ENCODE measurements around the gene ANKRD22. TPM values are rescaled to one million over a fixed set of nuclear protein-coding genes. Genes with fewer than 3 reads are reported as not detected.

Gene ANKRD22
- total and polyA plus RNA-seq, 2 donors (not counting 3 experiments of a cell fraction or from before 2014, with no cell fraction given), result not detected

- no peaks in the 10 kb centered on the region for H3K36me3 ChIP-seq (ENCODE audit: control insufficient read depth in 2 of 2, extremely low read depth in 1 of 2, insufficient read depth in 2 of 2, low read length in 2 of 2)
- H3K27ac ChIP-seq (ENCODE audit: insufficient read depth, low read depth, low read length), result no peak overlapping the region
- H2AFZ ChIP-seq (ENCODE audit: low read depth, low read length), result no peak overlapping the region
- no peaks in the 10 kb centered on the region for H3K79me2 ChIP-seq (ENCODE audit: control insufficient read depth, insufficient read depth, low read length)
- H3K9me3 ChIP-seq (replicated peaks; ENCODE audit: control insufficient read depth, insufficient read depth, low read length), result no peaks in the 10 kb centered on the region
- peaks cover 14 to 25% of the 10 kb centered on the region in 2 experiments for H3K27me3 ChIP-seq (ENCODE audit: control insufficient read depth in 2 of 2, insufficient read depth in 2 of 2, low read length in 2 of 2)
- DNase-seq (ENCODE audit: low read depth, low spot score) (no peak), FAIRE-seq (no peak)
- ChIA-PET POLR2A (no interaction called here), CTCF (interaction anchor here (0.9 to 3.4 kb wide), 4 partner anchors 21 to 300 kb away, joined by 3 to 22 read pairs (median 3); no protein-coding TSS in a partner anchor)
- no TSS peak for BruUV-seq (replicated peaks)
- no peaks in the 10 kb centered on the region for H3K9me1 ChIP-seq (replicated peaks; ENCODE audit: control insufficient read depth, extremely low read depth, insufficient read depth, low read length)
- intact Hi-C loops (cut with micrococcal nuclease) (no loop called here), dilution Hi-C loops (cut with MboI; ENCODE audit: extremely low pct_ligation_motif_present, low sequenced_read_pairs) (no loop called here)
- no peaks in the 10 kb centered on the region for H3K4me1 ChIP-seq (ENCODE audit: control insufficient read depth, extremely low read depth, insufficient read depth, low read length)
- no peak overlapping the region for H3K4me2 ChIP-seq (ENCODE audit: insufficient read depth, low read length)
- H4K20me1 ChIP-seq (replicated peaks; ENCODE audit: control insufficient read depth, extremely low read depth, insufficient read depth, low read length), result no peaks in the 10 kb centered on the region
- H3K9ac ChIP-seq (replicated peaks; ENCODE audit: extremely low read depth, insufficient read depth, low read length), result no peak overlapping the region
- no peak for TF ChIP-seq POLR2A (IDR thresholded peaks at IDR 0.05; ENCODE audit: low read depth, low read length)
- TF ChIP-seq, protein P1, sequence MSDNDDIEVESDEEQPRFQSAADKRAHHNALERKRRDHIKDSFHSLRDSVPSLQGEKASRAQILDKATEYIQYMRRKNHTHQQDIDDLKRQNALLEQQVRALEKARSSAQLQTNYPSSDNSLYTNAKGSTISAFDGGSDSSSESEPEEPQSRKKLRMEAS (IDR thresholded peaks at IDR 0.05; ENCODE audit: insufficient read depth, insufficient read length), result no peak
- no peak for TF ChIP-seq FOS (IDR thresholded peaks at IDR 0.05; ENCODE audit: borderline replicate concordance, insufficient read depth, low read length)
- no peak for TF ChIP-seq EZH2 (IDR thresholded peaks at IDR 0.05; ENCODE audit: borderline replicate concordance, low read depth, low read length, severe bottlenecking)
- no peak overlapping the region for H3K4me3 ChIP-seq (replicated peaks in 1 of 3; ENCODE audit: insufficient read depth in 1 of 3, low read depth in 1 of 3, low read length in 3 of 3)
Observed at GRCh38 chr10:88865281-88865876, 13.7 kb upstream of the ANKRD22 start.

DNA sequence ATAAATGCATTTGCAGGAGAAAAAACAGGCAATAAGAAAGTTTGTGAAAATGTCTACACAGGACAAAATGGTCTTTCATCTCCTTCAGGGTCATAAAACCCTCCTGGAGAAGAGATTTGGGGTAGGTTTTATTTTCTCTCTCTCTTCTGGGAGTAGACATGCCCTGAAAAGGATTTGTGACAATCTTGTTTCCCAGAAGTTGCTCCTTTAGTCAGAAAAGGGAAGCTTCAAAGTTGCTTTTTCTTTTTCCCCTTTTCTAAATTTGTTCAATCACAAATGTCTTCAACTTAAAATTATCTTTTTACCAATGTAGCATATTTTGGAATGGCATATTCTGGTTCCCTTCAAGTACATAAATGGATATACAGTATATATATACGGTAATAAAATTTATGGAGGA lies 9.4 kb upstream of the ANKRD22 start:
- H3K4me2 ChIP-seq (ENCODE audit: insufficient read depth, low read length), result no peak overlapping the region
- TF ChIP-seq CTCF (IDR thresholded peaks at IDR 0.05; ENCODE audit: extremely low read depth in 1 of 2, insufficient read depth in 1 of 2, low read depth in 1 of 2, low read length in 2 of 2) (no peak), EZH2 (IDR thresholded peaks at IDR 0.05; ENCODE audit: borderline replicate concordance, low read depth, low read length, severe bottlenecking) (no peak), GATA2 (IDR thresholded peaks at IDR 0.05; ENCODE audit: insufficient read depth, insufficient read length, low read depth, low read length) (no peak), MYC (IDR thresholded peaks at IDR 0.05; ENCODE audit: low read depth, low read length) (no peak), POLR2A (IDR thresholded peaks at IDR 0.05; ENCODE audit: low read depth, low read length) (no peak), JUN (IDR thresholded peaks at IDR 0.05; ENCODE audit: borderline replicate concordance, insufficient read depth, insufficient read length, low read depth) (no peak), POLR2AphosphoS5 (IDR thresholded peaks at IDR 0.05; ENCODE audit: insufficient read depth, low read depth, low read length) (no peak), FOS (IDR thresholded peaks at IDR 0.05; ENCODE audit: borderline replicate concordance, insufficient read depth, low read length) (no peak)
- TF ChIP-seq, protein P1 (IDR thresholded peaks at IDR 0.05; ENCODE audit: insufficient read depth, insufficient read length), result no peak
- H3K9ac ChIP-seq (replicated peaks; ENCODE audit: extremely low read depth, insufficient read depth, low read length), result no peak overlapping the region
- peaks cover 14 to 17% of the 10 kb centered on the region in 2 experiments for H3K27me3 ChIP-seq (ENCODE audit: control insufficient read depth in 2 of 2, insufficient read depth in 2 of 2, low read length in 2 of 2)
- H3K27ac ChIP-seq (ENCODE audit: insufficient read depth, low read depth, low read length), result no peak overlapping the region
- H3K79me2 ChIP-seq (ENCODE audit: control insufficient read depth, insufficient read depth, low read length), result no peaks in the 10 kb centered on the region
- dilution Hi-C loops (cut with MboI; ENCODE audit: extremely low pct_ligation_motif_present, low sequenced_read_pairs), result no loop called here
- POLR2A ChIA-PET, result no interaction called here
- FAIRE-seq (no peak), DNase-seq (ENCODE audit: low read depth, low spot score) (no peak)
- H4K20me1 ChIP-seq (replicated peaks; ENCODE audit: control insufficient read depth, extremely low read depth, insufficient read depth, low read length), result no peaks in the 10 kb centered on the region
- no peaks in the 10 kb centered on the region for H3K4me1 ChIP-seq (ENCODE audit: control insufficient read depth, extremely low read depth, insufficient read depth, low read length)
- no peaks in the 10 kb centered on the region for H3K9me1 ChIP-seq (replicated peaks; ENCODE audit: control insufficient read depth, extremely low read depth, insufficient read depth, low read length)
- no peak overlapping the region for H2AFZ ChIP-seq (ENCODE audit: low read depth, low read length)
- no peak overlapping the region for H3K4me3 ChIP-seq (replicated peaks in 1 of 3; ENCODE audit: insufficient read depth in 1 of 3, low read depth in 1 of 3, low read length in 3 of 3)
- CTCF ChIA-PET, result interaction anchor here (1.2 kb wide), 1 partner anchor 9 kb away, joined by 3 read pairs; no protein-coding TSS in a partner anchor
- H3K9me3 ChIP-seq (replicated peaks; ENCODE audit: control insufficient read depth, insufficient read depth, low read length), result no peaks in the 10 kb centered on the region
- H3K36me3 ChIP-seq (ENCODE audit: control insufficient read depth in 2 of 2, extremely low read depth in 1 of 2, insufficient read depth in 2 of 2, low read length in 2 of 2), result no peaks in the 10 kb centered on the region
- BruUV-seq (replicated peaks), result no TSS peak
- intact Hi-C loops (cut with micrococcal nuclease), result no loop called here
